ENCODE results near the gene RPL10A.

The RPL10A gene

GRCh38 chr6:35449287-35449881 is 18.8 kb upstream of the RPL10A start:
- DNase-seq (ENCODE audit: low spot score) = no peak
- Histone ChIP-seq H3K4me3 (no peak overlapping the region), H3K27ac (no peak overlapping the region)
- peak; percentile 66 for TF ChIP-seq CTCF (IDR thresholded peaks at IDR 0.05)

GRCh38 chr6:35451354-35452182 is 16.6 kb upstream of the RPL10A start:
- no peak for TF ChIP-seq CTCF (IDR thresholded peaks at IDR 0.05)
- H3K27ac ChIP-seq = peak overlapping the region; percentile 51 to 81
- peak overlapping the region; percentile 87 for H3K4me3 ChIP-seq
- DNase-seq (ENCODE audit: low spot score) = no peak

- peak; percentile 96 for DNase-seq (ENCODE audit: low spot score)
- no peak for TF ChIP-seq CTCF (IDR thresholded peaks at IDR 0.05)
- Histone ChIP-seq H3K4me3 (peak within 1 kb of the TSS; percentile 87), H3K27ac (peak within 1 kb of the TSS; percentile 51 to 81)
Observed at GRCh38 chr6:35452183-35453090, 15.8 kb upstream of the RPL10A start, which contains the start of gene FANCE. FANCE (plus strand) TSS chr6:35452338; CDS start chr6:35452546, 208 bp downstream.

- no peak for TF ChIP-seq CTCF (IDR thresholded peaks at IDR 0.05)
- peak overlapping the region in 1 of 2 donors; percentile 51 for H3K27ac ChIP-seq
- peak overlapping the region; percentile 87 for H3K4me3 ChIP-seq
- DNase-seq (ENCODE audit: low spot score) = no peak
Observed at GRCh38 chr6:35453236-35453635, 15.0 kb upstream of the RPL10A start.

- TF ChIP-seq CTCF (IDR thresholded peaks at IDR 0.05) = no peak
- Histone ChIP-seq H3K27ac (peak overlapping the region; percentile 18 to 51), H3K4me3 (no peak overlapping the region)
- no peak for DNase-seq (ENCODE audit: low spot score)
Observed at GRCh38 chr6:35454391-35455110, 13.7 kb upstream of the RPL10A start.

- H3K27ac ChIP-seq = no peak overlapping the region
- TF ChIP-seq CTCF (IDR thresholded peaks at IDR 0.05) = no peak
- DNase-seq (ENCODE audit: low spot score) = no peak
- H3K4me3 ChIP-seq = no peak overlapping the region
Observed at GRCh38 chr6:35457907-35458306, 10.3 kb upstream of the RPL10A start.

Data from coronary artery (tissue), 2 donors.